H7 (cell line): Measurements from ENCODE around the gene MCCD1. TPM values are rescaled to one million over a fixed set of nuclear protein-coding genes. Genes with fewer than 3 reads are reported as not detected.
"Not testable (repeated sequence)": the region's sequence is repeated elsewhere in the genome, so short reads cannot be mapped to it uniquely, and the experiment has no call there.

Source experiments
- DNase-seq: peaks from one replicate; pipeline ENCODE4 v3.0.0; 2012
- H3K27me3 ChIP-seq: 2 replicates; pipeline ENCODE4 v1.6.0; 2011; ENCODE audit warnings: mild to moderate bottlenecking, low read length; ENCODE audit not compliant: control insufficient read depth, insufficient read depth
- H3K36me3 ChIP-seq: replicated peaks from 2 replicates; pipeline ENCODE4 v1.5.1; 2011; ENCODE audit warnings: low read length; ENCODE audit not compliant: control insufficient read depth, insufficient read depth
- H3K4me3 ChIP-seq: 2 replicates; pipeline ENCODE4 v1.5.1; 2011; ENCODE audit warnings: low read depth, mild to moderate bottlenecking, control low read depth, low read length, moderate library complexity; ENCODE audit not compliant: insufficient read depth
- total RNA-seq: library from RNA; depleted of rRNA; stranded (reverse); fragments of >200 nt; shearing (Covaris generic); gene quantifications from 2 replicates; pipeline ENCODE4 v1.2.3, GENCODE V29; 2014

MCCD1 gene
- total RNA-seq, 1 experiment from 2014 or later, result not detected

DNA sequence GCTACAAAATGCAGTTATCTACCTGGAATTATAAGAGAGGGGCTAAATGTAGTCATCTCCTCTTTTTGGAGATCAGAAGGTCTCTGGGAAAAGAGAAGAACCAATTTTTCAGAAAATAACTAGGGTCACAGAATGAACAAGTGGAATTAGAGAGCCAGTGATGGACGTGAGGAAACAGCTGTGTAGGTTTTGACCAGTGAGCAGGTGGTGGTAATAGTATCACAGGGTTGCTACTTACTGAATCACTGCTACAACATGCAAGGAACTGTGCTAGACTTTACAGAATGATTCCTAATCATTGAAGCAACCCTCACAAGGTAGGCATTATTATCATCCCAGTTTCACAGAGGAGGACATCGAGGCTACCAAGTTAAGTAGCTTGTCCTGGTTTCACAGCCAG, 15.9 kb downstream of the MCCD1 start:
- Histone ChIP-seq H3K4me3 (no peak overlapping the region), H3K36me3 (peaks cover 11% of the 10 kb centered on the region), H3K27me3 (no peaks in the 10 kb centered on the region)
- no peak for DNase-seq

DNA sequence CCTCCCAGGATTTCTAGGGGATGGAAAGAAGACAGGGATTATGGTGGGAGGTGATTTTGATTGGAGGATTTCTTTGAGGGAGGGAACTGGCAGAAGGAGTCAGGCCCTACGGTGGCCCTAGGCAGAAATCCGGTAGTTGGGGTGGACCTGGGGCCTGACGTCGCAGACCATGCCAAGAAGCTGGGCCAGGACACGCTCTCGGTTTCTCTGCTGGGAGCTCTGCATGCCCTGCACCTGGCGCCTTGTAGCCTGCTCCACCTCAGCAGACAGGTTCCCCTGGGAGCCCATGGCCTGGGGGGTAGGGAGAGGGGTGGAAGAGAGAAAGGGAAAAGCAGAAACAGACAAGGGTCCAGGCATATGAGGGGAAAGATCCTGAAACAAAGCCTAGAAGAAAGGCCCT, 16.5 kb downstream of the MCCD1 start:
- H3K36me3 ChIP-seq, result peaks cover 5% of the 10 kb centered on the region
- H3K27me3 ChIP-seq, result no peaks in the 10 kb centered on the region
- DNase-seq, result no peak
- H3K4me3 ChIP-seq, result no peak overlapping the region

DNA sequence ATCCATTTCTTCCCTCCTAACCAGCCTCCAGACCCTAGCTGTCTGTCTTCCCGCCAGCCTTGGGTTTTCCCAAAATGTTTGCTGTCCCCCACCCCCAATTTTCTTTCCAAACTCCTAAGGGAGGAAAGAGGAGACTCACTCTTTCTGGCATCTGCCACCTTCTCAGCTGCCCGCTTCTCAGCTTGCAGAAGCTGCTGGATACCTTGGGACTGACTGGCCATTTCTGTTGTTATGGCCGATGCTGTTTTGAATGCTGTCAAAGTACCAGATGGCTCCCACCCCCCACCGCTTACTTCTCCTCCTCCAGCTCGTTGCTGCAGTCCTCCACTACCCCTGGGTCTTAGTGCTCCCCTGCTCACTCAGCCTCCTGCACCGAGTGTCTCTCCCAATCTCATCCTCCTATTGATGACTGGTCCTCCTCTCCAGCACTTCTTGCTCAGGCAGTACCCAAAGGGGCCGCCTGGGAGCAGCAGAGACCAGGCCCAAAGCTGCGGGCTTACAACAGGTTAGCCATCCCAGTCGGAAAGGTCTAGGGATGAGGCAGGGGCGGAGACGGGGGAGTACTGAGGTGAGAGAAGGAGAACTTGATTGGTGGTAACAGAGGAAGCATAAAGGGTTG, 17.7 kb downstream of the MCCD1 start, which contains the start of gene ATP6V1G2:
TSS of gene ATP6V1G2 (minus strand) at position 270 of the 619 bp plus-strand sequence. CDS start at position 221, 49 bp downstream.
- no peaks in the 10 kb centered on the region for H3K27me3 ChIP-seq
- DNase-seq, result peak; percentile 86
- H3K36me3 ChIP-seq, result peaks cover 4% of the 10 kb centered on the region
- peak within 1 kb of the TSS; percentile 58 for H3K4me3 ChIP-seq

- DNase-seq, result peak; percentile 92
Measured at GRCh38 chr6:31546958-31547726, 18.4 kb downstream of the MCCD1 start, which contains the start of gene NFKBIL1. Gene NFKBIL1, plus strand, starts transcription at chr6:31547608. Its CDS starts 87 bp downstream, at chr6:31547695.

GRCh38 chr6:31547727-31548543, 19.2 kb downstream of the MCCD1 start:
- no peak for DNase-seq
- H3K4me3 ChIP-seq, result peak overlapping the region; percentile 4
- H3K27me3 ChIP-seq, result no peaks in the 10 kb centered on the region
- H3K36me3 ChIP-seq, result peaks cover 4% of the 10 kb centered on the region

More at GRCh38 chr6:31546958-31547726, 18.4 kb downstream of the MCCD1 start, which contains the start of gene NFKBIL1:
- Histone ChIP-seq H3K36me3 (peaks cover 4% of the 10 kb centered on the region), H3K4me3 (peak within 1 kb of the TSS; percentile 58), H3K27me3 (no peaks in the 10 kb centered on the region)

DNA sequence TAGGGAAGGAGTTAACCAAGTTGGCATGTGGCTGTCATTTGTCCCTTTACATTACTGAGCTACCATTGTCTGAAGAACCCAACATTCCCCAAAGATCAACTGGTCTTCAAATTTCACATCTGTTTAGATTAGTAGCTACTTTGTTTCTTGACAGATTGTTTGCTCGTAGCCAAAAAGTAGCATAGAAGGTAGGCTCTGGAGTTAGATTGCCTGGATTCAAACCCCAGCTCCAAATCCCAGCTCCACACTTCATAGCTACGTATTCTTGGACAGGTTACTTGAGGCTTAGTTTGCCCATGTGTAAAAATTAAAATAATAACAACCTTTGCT, 19.7 kb downstream of the MCCD1 start:
- DNase-seq, result no peak
- peaks cover 4% of the 10 kb centered on the region for H3K36me3 ChIP-seq
- no peak overlapping the region for H3K4me3 ChIP-seq

DNA sequence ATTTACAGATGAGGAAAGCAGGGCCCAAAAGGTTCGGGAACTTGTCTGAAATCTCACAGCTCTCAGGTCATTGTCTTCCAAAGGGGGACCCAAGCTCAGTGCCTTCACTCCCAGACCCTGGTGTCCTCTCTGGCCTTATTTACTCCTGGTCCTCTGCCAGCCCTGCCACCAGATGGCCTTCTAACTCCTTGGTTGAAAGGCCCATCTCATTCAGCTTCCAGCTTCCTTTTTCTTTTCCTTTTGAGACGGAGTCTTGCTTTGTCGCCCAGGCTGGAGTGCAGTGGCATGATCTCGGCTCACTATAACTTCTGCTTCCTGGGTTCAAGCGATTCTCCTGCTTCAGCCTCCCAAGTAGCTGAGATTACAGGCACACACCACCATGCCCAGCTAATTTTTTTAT, 22.6 kb downstream of the MCCD1 start:
- not testable (repeated sequence) for H3K4me3 ChIP-seq, H3K36me3 ChIP-seq, H3K27me3 ChIP-seq
- peak; percentile 77 for DNase-seq

More for the DNA sequence above, 19.7 kb downstream of the MCCD1 start:
- no peaks in the 10 kb centered on the region for H3K27me3 ChIP-seq

DNA sequence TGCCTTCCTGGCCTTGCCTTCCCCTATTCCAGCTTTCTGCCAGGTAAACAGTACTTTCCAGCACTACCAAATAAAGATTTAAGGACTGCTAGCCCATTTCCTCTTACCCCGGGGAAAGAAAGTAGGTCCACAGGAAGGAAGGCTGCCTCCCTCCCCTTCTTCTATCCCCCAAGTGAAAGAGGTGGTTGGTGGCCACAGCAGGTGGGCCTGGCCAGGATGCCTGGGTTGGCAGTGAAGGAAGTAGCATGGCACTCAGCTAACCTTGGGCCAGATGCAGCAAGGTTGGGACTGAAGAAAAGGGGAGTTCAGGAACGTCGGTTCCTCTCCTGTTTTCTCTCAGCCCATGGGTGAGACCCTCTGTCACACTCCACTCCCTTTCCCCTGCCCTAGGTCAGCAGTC, 27.5 kb downstream of the MCCD1 start:
- Histone ChIP-seq H3K36me3 (peaks cover 11% of the 10 kb centered on the region), H3K27me3 (no peaks in the 10 kb centered on the region), H3K4me3 (no peak overlapping the region)
- DNase-seq, result peak; percentile 24

- Histone ChIP-seq H3K36me3 (peaks cover 11% of the 10 kb centered on the region), H3K4me3 (no peak overlapping the region), H3K27me3 (no peaks in the 10 kb centered on the region)
- peak; percentile 36 for DNase-seq
Measured at GRCh38 chr6:31557443-31558317, 28.9 kb downstream of the MCCD1 start.

DNA sequence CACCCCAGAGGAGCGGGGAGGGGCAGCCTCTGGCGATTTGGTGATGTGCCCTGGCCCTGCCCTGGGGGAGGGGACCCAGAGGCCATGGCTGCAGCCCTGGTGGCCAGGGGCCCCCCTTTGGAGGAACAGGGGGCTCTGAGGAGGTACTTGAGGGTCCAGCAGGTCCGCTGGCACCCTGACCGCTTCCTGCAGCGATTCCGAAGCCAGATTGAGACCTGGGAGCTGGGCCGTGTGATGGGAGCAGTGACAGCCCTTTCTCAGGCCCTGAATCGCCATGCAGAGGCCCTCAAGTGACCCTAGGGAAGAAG, 29.5 kb downstream of the MCCD1 start:
- no peaks in the 10 kb centered on the region for H3K27me3 ChIP-seq

DNA sequence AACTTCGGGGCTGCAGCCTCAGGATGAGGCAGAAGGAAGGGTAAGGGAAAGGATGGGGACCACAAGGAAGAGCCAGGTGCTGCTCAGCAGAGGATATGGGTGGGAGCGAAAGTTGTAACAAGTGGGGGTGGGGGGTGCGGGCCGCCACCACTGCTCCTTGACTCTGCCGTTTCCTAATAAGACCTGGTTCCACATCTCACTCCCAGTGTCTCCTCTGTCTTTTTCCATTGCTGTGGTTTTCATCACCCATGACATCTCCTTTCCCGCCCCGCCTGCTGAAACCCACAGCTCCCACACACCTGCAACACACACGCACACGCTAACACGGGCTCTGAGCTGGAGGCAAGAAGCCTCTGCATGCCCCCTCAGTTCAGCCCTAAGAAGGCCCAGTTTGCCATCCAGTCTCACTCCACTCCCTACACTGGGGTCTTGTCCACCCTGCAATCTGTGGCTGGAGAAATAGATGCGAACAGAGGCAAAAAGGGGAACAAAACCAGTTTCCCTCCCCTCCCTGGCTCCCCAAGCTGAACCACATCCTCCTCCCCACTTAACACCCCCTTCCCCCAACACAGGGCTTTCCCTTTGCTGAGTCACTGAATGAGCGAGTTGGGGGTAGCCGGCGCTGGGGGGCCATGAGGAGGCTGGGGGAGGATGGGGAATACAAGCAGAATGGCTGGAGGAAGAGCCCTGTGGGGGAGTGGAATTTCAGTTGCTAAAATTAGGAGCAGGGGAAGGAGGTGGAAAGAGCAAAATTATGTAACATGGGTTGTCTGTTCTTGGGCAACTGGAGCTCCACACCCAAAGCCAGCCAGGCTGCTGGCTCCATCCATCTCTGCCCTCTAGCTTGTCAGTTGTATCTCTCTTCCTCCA, 30.1 kb downstream of the MCCD1 start:
- H3K36me3 ChIP-seq, result peaks cover 11% of the 10 kb centered on the region
- no peak overlapping the region for H3K4me3 ChIP-seq
- no peaks in the 10 kb centered on the region for H3K27me3 ChIP-seq
- no peak for DNase-seq

More for the DNA sequence above, 29.5 kb downstream of the MCCD1 start:
- Histone ChIP-seq H3K4me3 (no peak overlapping the region), H3K36me3 (peaks cover 11% of the 10 kb centered on the region)
- DNase-seq, result no peak

DNA sequence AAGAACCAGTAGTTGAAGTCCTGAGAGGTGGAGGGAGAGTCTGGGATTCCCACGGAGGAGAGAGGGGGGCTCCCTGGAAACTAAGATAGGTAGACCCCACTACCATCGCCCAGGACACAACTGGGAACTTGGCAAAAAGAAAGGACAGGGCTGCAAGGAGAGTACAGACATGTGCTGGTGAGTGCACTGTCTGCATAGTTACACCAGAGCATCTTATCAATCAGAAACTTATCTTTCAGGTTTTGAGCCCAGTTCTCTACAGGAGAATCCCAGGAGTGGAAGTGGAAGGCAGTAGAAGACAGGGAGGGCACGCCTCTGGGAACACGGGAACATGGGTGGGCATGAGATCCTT, 30.8 kb downstream of the MCCD1 start:
- H3K4me3 ChIP-seq, result no peak overlapping the region
- no peak for DNase-seq
- peaks cover 11% of the 10 kb centered on the region for H3K36me3 ChIP-seq
- no peaks in the 10 kb centered on the region for H3K27me3 ChIP-seq

- H3K4me3 ChIP-seq, result no peak overlapping the region
- no peak for DNase-seq
- no peaks in the 10 kb centered on the region for H3K27me3 ChIP-seq
- peaks cover 11% of the 10 kb centered on the region for H3K36me3 ChIP-seq
Measured at GRCh38 chr6:31559958-31560696, 31.4 kb downstream of the MCCD1 start.
